ENCODE results near the gene ZBTB20. TPM values are rescaled to one million over a fixed set of nuclear protein-coding genes. Genes with fewer than 3 reads are reported as not detected.

Gene ZBTB20
- total RNA-seq, 1 donor: 32.9 TPM

DNA sequence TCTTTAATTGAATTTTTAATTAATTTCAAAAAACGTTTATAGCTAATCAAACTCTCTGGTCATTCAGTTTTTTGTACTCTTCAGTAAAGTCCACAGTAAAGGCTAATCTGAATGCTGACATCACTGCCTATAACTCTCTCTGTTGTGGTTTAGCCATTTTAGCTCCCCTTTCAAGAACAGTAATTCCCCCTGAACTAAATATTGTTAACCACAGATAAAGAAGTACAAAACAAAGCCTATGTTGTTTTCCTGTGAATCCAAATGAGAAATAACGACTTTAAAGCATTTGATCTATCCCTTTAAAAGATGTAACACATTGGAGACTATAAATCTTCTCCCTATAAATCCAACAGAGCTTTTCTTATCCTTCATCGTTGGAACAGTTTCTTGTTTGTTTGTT, 94.2 kb downstream of the ZBTB20 start:
- Histone ChIP-seq H3K27ac (ENCODE audit: low read depth, low read length) (no peak overlapping the region), H2AFZ (ENCODE audit: low read length) (no peak overlapping the region), H3K27me3 (ENCODE audit: insufficient read depth, low read length) (no peaks in the 10 kb centered on the region), H3K79me2 (ENCODE audit: insufficient read depth, low read length) (no peaks in the 10 kb centered on the region), H3K4me1 (ENCODE audit: insufficient read depth, low read length) (no peaks in the 10 kb centered on the region), H3K36me3 (ENCODE audit: insufficient read depth, low read length) (no peaks in the 10 kb centered on the region), H3K4me3 (ENCODE audit: insufficient read depth, low read length) (no peak overlapping the region), H3K4me2 (ENCODE audit: insufficient read depth, low read length) (no peak overlapping the region), H4K20me1 (ENCODE audit: insufficient read depth, low read length) (no peaks in the 10 kb centered on the region), H3K9me3 (ENCODE audit: low read depth, low read length) (no peaks in the 10 kb centered on the region)
- TF ChIP-seq CTCF (IDR thresholded peaks at IDR 0.05; ENCODE audit: extremely low read depth, low read depth, low read length): no peak
- no peak for DNase-seq (ENCODE audit: insufficient read length, low spot score, missing footprints)

DNA sequence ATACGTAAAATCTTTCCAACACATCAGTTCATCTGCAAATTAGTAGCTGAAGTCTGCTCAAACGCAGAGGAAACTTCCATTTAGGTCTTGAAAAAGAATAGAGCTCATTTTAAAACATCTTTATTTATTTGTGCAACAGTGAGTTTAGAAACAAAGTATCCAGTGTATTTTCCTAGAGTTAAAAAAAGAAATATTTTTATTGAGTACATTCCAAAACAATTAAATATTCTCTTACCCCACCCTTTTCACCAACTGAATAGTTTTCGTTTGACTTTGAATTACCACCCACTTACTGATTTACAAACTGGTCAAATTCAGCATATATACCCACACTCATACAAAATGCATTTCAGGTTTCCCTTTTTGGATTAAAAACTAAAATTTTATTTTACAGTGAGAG, 104.7 kb downstream of the ZBTB20 start:
- H3K9me3 ChIP-seq (ENCODE audit: low read depth, low read length): no peaks in the 10 kb centered on the region
- DNase-seq (ENCODE audit: insufficient read length, low spot score, missing footprints): no peak
- H4K20me1 ChIP-seq (ENCODE audit: insufficient read depth, low read length): no peaks in the 10 kb centered on the region
- no peaks in the 10 kb centered on the region for H3K36me3 ChIP-seq (ENCODE audit: insufficient read depth, low read length)
- no peaks in the 10 kb centered on the region for H3K79me2 ChIP-seq (ENCODE audit: insufficient read depth, low read length)
- no peak for TF ChIP-seq CTCF (IDR thresholded peaks at IDR 0.05; ENCODE audit: extremely low read depth, low read depth, low read length)
- peak overlapping the region; percentile 21 for H3K4me3 ChIP-seq (ENCODE audit: insufficient read depth, low read length)
- no peaks in the 10 kb centered on the region for H3K27me3 ChIP-seq (ENCODE audit: insufficient read depth, low read length)
- H3K27ac ChIP-seq (ENCODE audit: low read depth, low read length): peak overlapping the region; percentile 46
- peak overlapping the region; percentile 59 for H2AFZ ChIP-seq (ENCODE audit: low read length)
- H3K4me2 ChIP-seq (ENCODE audit: insufficient read depth, low read length): peak overlapping the region; percentile 64
- peaks cover 13% of the 10 kb centered on the region for H3K4me1 ChIP-seq (ENCODE audit: insufficient read depth, low read length)

DNA sequence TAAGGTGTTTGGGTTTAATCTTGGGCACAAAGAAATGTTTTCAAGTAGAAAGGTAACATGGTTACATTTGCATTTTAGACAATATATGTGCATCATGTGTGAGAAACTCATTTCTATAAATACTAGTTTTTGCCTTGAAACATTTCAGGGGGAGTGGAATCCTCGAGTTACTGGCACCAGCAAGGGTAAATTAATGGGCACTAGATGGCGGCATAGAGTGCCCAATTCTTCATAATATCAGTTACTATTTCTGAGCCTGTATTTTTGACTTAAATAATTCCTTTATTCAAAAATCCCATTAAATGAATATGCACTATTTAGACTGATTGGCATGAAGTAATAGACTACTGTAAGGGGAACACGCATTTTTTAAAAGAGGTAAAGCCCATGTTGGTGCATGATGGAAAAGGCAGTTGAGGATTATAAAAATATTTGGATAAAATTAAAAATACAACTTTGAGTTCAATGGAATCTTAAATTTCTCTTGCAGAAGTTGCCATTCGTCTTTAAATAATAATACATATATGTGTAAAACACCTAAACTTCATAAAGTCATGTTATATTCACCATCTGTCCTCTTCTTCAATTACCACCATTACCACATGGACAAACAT, 106.3 kb downstream of the ZBTB20 start:
- no peaks in the 10 kb centered on the region for H3K27me3 ChIP-seq (ENCODE audit: insufficient read depth, low read length)
- peak; percentile 83 for DNase-seq (ENCODE audit: insufficient read length, low spot score, missing footprints)
- no peaks in the 10 kb centered on the region for H3K9me3 ChIP-seq (ENCODE audit: low read depth, low read length)
- peak; percentile 80 for TF ChIP-seq CTCF (IDR thresholded peaks at IDR 0.05; ENCODE audit: extremely low read depth, low read depth, low read length)
- H3K36me3 ChIP-seq (ENCODE audit: insufficient read depth, low read length): no peaks in the 10 kb centered on the region
- H3K27ac ChIP-seq (ENCODE audit: low read depth, low read length): no peak overlapping the region
- H4K20me1 ChIP-seq (ENCODE audit: insufficient read depth, low read length): no peaks in the 10 kb centered on the region
- peaks cover 13% of the 10 kb centered on the region for H3K4me1 ChIP-seq (ENCODE audit: insufficient read depth, low read length)
- no peak overlapping the region for H2AFZ ChIP-seq (ENCODE audit: low read length)
- H3K4me3 ChIP-seq (ENCODE audit: insufficient read depth, low read length): no peak overlapping the region
- H3K4me2 ChIP-seq (ENCODE audit: insufficient read depth, low read length): no peak overlapping the region
- H3K79me2 ChIP-seq (ENCODE audit: insufficient read depth, low read length): no peaks in the 10 kb centered on the region

DNA sequence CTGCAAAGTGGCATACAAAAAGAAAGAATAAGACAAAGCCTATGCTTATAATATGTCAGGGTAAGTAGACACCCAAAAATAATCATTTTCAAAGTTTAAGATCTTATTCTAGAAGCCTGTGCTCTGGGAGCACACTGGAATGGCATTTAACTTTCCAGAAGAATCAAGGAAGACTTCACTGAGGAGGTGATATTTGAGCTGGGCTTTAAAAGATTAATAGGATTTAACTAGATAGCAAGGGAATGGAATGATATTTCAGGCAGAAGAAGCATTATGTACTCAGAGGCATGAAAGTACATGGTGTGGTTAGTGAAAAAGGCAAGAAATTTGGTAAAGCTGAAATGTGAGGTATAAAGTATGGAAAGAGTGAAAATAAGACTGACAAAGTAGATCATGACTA, 106.8 kb downstream of the ZBTB20 start:
- no peaks in the 10 kb centered on the region for H3K36me3 ChIP-seq (ENCODE audit: insufficient read depth, low read length)
- H3K4me2 ChIP-seq (ENCODE audit: insufficient read depth, low read length): no peak overlapping the region
- H3K27ac ChIP-seq (ENCODE audit: low read depth, low read length): no peak overlapping the region
- H3K79me2 ChIP-seq (ENCODE audit: insufficient read depth, low read length): no peaks in the 10 kb centered on the region
- no peak overlapping the region for H3K4me3 ChIP-seq (ENCODE audit: insufficient read depth, low read length)
- no peak for DNase-seq (ENCODE audit: insufficient read length, low spot score, missing footprints)
- H3K9me3 ChIP-seq (ENCODE audit: low read depth, low read length): no peaks in the 10 kb centered on the region
- H4K20me1 ChIP-seq (ENCODE audit: insufficient read depth, low read length): no peaks in the 10 kb centered on the region
- H3K27me3 ChIP-seq (ENCODE audit: insufficient read depth, low read length): no peaks in the 10 kb centered on the region
- H2AFZ ChIP-seq (ENCODE audit: low read length): no peak overlapping the region
- no peak for TF ChIP-seq CTCF (IDR thresholded peaks at IDR 0.05; ENCODE audit: extremely low read depth, low read depth, low read length)
- peaks cover 13% of the 10 kb centered on the region for H3K4me1 ChIP-seq (ENCODE audit: insufficient read depth, low read length)
